GM12872 (cell line): ENCODE results near the gene RCHY1.

ENCODE experiments used
- TF ChIP-seq, protein P1 (sequence below): IDR thresholded peaks from 3 replicates; pipeline ENCODE4 v1.5.1; 2011; ENCODE audit warnings: low read depth, mild to moderate bottlenecking, low read length, moderate library complexity; ENCODE audit not compliant: insufficient read depth

RCHY1 gene

DNA sequence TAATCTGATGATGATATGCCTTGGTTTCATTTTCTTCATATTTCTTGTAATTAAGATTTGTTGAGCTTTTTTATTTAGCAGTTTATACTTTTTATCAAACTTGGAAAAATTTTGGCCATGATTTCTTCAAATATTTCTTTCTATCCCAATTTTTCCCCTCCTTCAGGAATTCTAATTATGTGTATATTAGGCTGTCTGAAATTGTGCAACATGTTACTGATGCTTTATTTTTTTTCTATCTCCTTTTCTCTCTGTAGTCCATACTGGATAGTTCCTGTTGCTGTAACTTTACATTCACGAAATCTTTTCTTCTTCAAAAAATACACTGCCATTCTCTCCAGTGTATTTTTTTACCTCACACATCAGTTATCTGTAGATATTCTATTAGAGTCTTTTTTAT, 10.9 kb upstream of the RCHY1 start:
- TF ChIP-seq, protein P1, sequence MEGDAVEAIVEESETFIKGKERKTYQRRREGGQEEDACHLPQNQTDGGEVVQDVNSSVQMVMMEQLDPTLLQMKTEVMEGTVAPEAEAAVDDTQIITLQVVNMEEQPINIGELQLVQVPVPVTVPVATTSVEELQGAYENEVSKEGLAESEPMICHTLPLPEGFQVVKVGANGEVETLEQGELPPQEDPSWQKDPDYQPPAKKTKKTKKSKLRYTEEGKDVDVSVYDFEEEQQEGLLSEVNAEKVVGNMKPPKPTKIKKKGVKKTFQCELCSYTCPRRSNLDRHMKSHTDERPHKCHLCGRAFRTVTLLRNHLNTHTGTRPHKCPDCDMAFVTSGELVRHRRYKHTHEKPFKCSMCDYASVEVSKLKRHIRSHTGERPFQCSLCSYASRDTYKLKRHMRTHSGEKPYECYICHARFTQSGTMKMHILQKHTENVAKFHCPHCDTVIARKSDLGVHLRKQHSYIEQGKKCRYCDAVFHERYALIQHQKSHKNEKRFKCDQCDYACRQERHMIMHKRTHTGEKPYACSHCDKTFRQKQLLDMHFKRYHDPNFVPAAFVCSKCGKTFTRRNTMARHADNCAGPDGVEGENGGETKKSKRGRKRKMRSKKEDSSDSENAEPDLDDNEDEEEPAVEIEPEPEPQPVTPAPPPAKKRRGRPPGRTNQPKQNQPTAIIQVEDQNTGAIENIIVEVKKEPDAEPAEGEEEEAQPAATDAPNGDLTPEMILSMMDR, result no peak

DNA sequence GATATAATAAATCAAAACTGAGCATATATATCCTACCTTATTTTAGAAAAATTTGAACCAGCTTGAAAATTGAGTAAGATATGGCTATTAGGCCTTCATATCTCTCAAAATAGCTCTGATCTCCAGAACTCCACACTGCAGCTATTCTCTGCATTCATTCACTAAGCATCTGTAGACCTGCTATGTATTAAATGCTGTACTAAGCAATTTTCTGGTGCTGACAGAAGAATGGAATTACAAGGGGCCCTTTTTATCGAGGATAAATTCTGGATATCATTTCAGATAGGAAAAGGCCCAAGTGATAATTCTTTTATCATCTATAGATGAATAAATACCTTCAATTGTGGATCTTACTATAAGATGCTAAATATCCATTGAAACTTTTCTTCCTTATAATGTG, 1.9 kb upstream of the RCHY1 start:
- TF ChIP-seq, protein P1, result no peak

DNA sequence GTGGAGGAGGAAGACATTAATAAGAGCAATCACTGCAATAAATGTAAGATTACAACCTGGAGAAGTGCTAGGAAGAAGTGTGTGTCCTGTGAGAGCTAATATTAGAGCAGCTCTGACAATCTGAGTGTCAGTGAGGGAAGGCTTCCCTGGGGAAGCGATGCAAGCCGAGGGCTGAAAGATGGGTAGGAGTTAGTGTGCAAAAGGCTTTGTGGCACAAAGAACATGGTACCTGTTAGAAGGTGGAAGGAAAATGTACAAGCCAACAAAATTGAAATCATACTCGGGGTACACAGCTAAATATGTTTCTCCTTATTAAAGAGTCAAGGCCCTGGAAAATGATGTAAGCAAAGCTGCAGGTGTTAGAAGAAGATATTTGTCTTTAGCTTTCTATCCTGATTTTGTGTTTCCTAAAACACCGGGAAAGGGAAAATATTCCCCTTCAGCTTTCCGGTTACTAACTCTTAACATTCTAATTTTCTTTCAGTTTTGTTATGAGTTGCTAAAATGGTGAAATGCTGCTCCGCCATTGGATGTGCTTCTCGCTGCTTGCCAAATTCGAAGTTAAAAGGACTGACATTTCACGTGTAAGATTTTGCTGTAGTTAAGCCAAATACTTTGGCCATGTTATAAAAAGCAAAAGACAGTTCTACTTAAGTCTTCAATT, 878 bp upstream of the RCHY1 start:
- TF ChIP-seq, protein P1, result no peak

DNA sequence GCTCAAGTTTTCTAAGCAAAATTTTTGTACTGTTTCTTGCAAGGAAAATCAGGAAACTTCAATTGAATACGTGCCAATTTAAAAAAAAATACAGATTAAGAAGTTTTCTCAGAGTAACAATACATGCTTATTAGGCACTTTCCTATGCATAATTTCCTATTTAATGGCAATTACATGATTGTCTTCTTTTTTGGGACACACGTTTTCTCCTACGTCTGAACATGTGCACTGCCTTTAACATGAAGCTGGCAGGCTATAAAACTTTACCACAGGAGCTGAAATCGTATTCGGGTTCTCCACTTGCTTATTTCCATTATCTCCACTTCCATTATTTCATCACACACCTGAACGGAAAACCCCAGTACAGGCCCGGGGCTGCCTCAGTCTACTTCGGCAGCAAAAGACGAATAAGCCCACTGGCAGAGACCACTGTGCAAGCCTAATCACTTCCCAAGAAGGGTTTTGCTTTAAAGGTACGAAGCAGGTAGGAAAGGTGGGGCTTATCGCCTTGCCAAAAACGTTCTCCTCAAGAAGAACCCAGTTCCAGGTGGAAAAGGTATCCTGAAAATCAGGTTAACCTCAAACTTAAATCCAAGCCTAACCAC, 575 bp downstream of the RCHY1 start:
- TF ChIP-seq, protein P1, result no peak

DNA sequence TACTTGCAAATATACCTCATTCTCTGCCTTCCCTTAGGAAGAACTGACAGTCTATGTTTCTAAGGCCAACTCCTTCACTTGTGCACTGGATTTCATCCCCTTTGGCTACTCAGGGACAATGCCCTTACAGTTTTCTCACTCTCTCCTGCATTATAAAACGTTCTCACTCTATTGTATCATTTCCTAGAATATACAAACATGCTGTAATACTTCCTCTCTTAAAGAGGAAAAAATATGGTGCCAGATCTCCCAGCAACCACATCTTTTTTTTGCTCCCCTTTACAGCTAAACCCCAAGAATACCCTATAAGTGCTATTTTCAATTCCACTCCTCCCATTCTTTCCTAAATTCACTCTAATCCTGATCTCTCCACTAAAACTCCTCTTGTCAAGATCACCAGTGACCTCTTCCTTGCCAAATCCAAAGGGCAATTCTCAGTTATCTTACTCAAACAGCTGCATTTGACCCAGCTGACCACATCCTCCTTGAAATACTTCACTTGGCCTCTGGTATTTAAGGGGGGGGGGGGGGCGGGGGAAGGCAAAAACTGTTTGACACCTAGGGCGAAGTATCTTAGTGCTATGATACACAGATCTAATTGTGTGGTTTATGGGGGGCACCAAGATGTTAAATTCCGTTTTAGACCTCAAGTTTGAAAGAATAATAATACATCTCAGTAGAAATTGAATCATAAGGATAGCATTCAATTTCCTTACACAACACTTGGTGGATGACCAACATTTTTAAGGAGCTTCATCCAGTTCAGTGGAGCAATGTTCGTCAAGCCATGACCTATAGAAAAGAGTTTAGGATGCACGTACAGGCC, 1.6 kb downstream of the RCHY1 start:
- TF ChIP-seq, protein P1, result no peak

DNA sequence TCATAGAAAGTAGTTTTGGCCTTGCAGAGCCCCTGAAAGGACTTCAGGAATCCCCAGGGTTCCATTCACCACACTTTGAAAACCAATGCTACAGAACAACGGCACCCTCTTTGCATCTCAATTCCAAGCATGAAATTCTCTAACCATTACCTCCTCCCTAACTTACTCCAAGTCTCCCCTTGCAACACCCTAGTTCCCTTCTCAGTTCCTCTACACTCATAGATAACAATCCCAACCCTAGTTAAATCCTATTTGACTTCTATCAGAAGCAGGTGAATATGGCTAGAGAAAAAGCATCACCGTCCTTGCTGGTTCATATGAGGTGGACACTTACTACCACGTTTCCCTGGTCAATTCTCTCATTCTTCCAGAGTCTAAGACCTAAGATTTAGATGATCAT, 2.4 kb downstream of the RCHY1 start:
- TF ChIP-seq, protein P1, result no peak

DNA sequence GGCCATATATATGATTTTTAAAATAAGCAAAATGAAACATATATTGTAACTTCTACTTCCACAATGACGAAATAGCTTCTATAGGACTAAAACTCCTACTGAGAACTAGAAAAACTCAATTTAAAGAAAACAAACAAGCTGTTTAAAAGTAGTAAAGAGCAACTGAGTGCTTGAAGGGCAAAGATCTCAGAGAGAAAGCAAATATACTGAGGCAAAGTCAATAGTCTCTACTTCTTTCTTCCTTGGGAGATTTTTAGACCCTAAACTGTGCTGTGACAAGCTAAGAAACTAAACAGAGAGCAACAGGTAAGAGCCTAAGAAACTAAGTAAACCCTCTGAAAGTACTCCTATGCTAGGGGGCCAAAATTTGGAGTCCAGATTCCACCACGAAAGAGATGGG, 8.6 kb downstream of the RCHY1 start:
- TF ChIP-seq, protein P1, result no peak
